Kidney (tissue), 14 donors: Measurements from ENCODE around the gene RTRAF. TPM values are rescaled to one million over a fixed set of nuclear protein-coding genes. Genes with fewer than 3 reads are reported as not detected.

Source experiments
- DNase-seq, 5 donors: peaks; one replicate each; pipeline ENCODE4 v3.0.0-alpha.2; 2013 to 2020
- FAIRE-seq: peaks from 2 replicates; lab custom pipeline; 2012; peaks lifted over from hg19 to GRCh38; lab: Jason Lieb, UNC
- H3K27ac ChIP-seq, 2 donors: one replicate each; pipeline ENCODE4 v1.7.0; 2013; ENCODE audit warnings: low read depth in 2 of 2, low read length in 2 of 2, inconsistent platforms in 1 of 2
- H3K27me3 ChIP-seq: one replicate; pipeline ENCODE4 v1.7.1; 2013; ENCODE audit warnings: low read length, inconsistent platforms; ENCODE audit not compliant: control insufficient read depth, insufficient read depth
- H3K36me3 ChIP-seq, 3 donors: one replicate each; pipeline versions ENCODE4 v1.7.0 to v1.7.1; 2013; ENCODE audit warnings: low read length in 3 of 3, control low read depth in 1 of 3, inconsistent platforms in 1 of 3; ENCODE audit not compliant: insufficient read depth in 3 of 3, control insufficient read depth in 2 of 3
- H3K4me1 ChIP-seq, 3 donors: one replicate each; pipeline versions ENCODE4 v1.7.0 to v1.7.1; 2013; ENCODE audit warnings: low read length in 3 of 3, inconsistent platforms in 1 of 3, low read depth in 1 of 3; ENCODE audit not compliant: control insufficient read depth in 2 of 3, insufficient read depth in 2 of 3
- H3K4me3 ChIP-seq, 3 donors: one replicate each; pipeline versions ENCODE4 v1.7.0 to v1.8.1; 2013; ENCODE audit warnings: low read length in 3 of 3, control low read depth in 1 of 3, inconsistent platforms in 1 of 3
- H3K9ac ChIP-seq, 3 donors: one replicate each; pipeline versions ENCODE4 v1.7.0 to v1.7.1; 2013; ENCODE audit warnings: low read length in 3 of 3, control low read depth in 1 of 3, inconsistent platforms in 1 of 3
- H3K9me3 ChIP-seq, 3 donors: one replicate each; pipeline versions ENCODE4 v1.7.0 to v1.7.1; 2013; ENCODE audit warnings: low read length in 3 of 3, control low read depth in 1 of 3, inconsistent platforms in 1 of 3; ENCODE audit not compliant: control insufficient read depth in 2 of 3, insufficient read depth in 1 of 3
- CTCF ChIP-seq: IDR thresholded peaks from 3 replicates; pipeline ENCODE4 v1.5.1; 2012; ENCODE audit warnings: mild to moderate bottlenecking, moderate library complexity, borderline replicate concordance; ENCODE audit not compliant: insufficient read depth; ENCODE audit errors: extremely low read depth
- intact Hi-C: fragments of 100-400 bp; cut with DNase I; formaldehyde crosslinking; loops from one replicate; pipeline ENCODE4 v1.11.1; 2022
- polyA plus RNA-seq: library from polyadenylated mRNA; stranded (reverse); fragments of 350-450 nt; fragmentation: Illumina TruSeq; extraction: RNeasy Lipid Tissue Mini Kit (QIAGEN cat#74804); gene quantifications from one replicate; pipeline ENCODE4 v1.2.3, GENCODE V29; 2014; ENCODE audit warnings: low read depth, low replicate concordance; ENCODE audit not compliant: insufficient read depth
- total RNA-seq: library from RNA; stranded (reverse); fragmentation: NEBNext Ultra II Directional; extraction: Animal tissue kit (Norgen Biotek cat#: 25700); gene quantifications from one replicate; pipeline ENCODE4 v1.2.1, GENCODE V29; 2021
- donor health status: control.
- donor health status: control.
- donor health status: control.
- donor health status: control.
- donor health status: control.
- donor health status: DM: yes; HTN: yes; CAD: no.
- donor health status: Normal renal cell carcinoma (clear cell type).

Gene RTRAF
- total and polyA plus RNA-seq, 2 donors from 2014 or later: 116 to 250 TPM

GRCh38 chr14:52005625-52006024 lies 16.3 kb downstream of the RTRAF start:
- H3K36me3 ChIP-seq: peaks cover 13 to 70% (median 44%) of the 10 kb centered on the region in 3 donors
- no peak overlapping the region for H3K9ac ChIP-seq
- no peak overlapping the region for H3K27ac ChIP-seq
- H3K27me3 ChIP-seq: no peaks in the 10 kb centered on the region
- H3K9me3 ChIP-seq: no peaks in the 10 kb centered on the region
- FAIRE-seq (no peak), DNase-seq (no peak)
- no peak for TF ChIP-seq CTCF
- intact Hi-C loops: no loop called here
- H3K4me1 ChIP-seq: no peaks in the 10 kb centered on the region
- H3K4me3 ChIP-seq: no peak overlapping the region

GRCh38 chr14:52006361-52006760 lies 17.0 kb downstream of the RTRAF start:
- FAIRE-seq (no peak), DNase-seq (no peak)
- Histone ChIP-seq H3K4me3 (no peak overlapping the region), H3K9ac (no peak overlapping the region), H3K27me3 (no peaks in the 10 kb centered on the region), H3K36me3 (peaks cover 13 to 76% (median 46%) of the 10 kb centered on the region in 3 donors), H3K9me3 (no peaks in the 10 kb centered on the region), H3K27ac (no peak overlapping the region), H3K4me1 (no peaks in the 10 kb centered on the region)
- intact Hi-C loops: no loop called here
- TF ChIP-seq CTCF: no peak

GRCh38 chr14:52007211-52007610 lies 17.9 kb downstream of the RTRAF start:
- intact Hi-C loops: no loop called here
- H3K4me3 ChIP-seq: no peak overlapping the region
- TF ChIP-seq CTCF: no peak
- no peak overlapping the region for H3K9ac ChIP-seq
- DNase-seq (no peak), FAIRE-seq (no peak)
- no peaks in the 10 kb centered on the region for H3K9me3 ChIP-seq
- H3K36me3 ChIP-seq: peaks cover 13 to 72% (median 45%) of the 10 kb centered on the region in 3 donors
- no peak overlapping the region for H3K27ac ChIP-seq
- H3K27me3 ChIP-seq: no peaks in the 10 kb centered on the region
- H3K4me1 ChIP-seq: no peaks in the 10 kb centered on the region

GRCh38 chr14:52007637-52008036 lies 18.3 kb downstream of the RTRAF start:
- no peak overlapping the region for H3K27ac ChIP-seq
- no peaks in the 10 kb centered on the region for H3K4me1 ChIP-seq
- no peak for TF ChIP-seq CTCF
- H3K4me3 ChIP-seq: no peak overlapping the region
- peaks cover 12 to 68% (median 41%) of the 10 kb centered on the region in 3 donors for H3K36me3 ChIP-seq
- no peaks in the 10 kb centered on the region for H3K27me3 ChIP-seq
- H3K9me3 ChIP-seq: no peaks in the 10 kb centered on the region
- FAIRE-seq (no peak), DNase-seq (no peak)
- H3K9ac ChIP-seq: no peak overlapping the region
- intact Hi-C loops: no loop called here
